MM.1S (cell line): Measurements from ENCODE around the gene CACNA1H.

ENCODE experiments used
- EZH2 ChIP-seq: fragments of 300-600 bp; sonication (generic); optimal IDR thresholded peaks from 2 replicates; pipeline ENCODE3; 2017; ENCODE audit warnings: low read depth, mild to moderate bottlenecking, antibody characterized with exemption, low read length, mixed read lengths
- EZH2phosphoT487 ChIP-seq: fragments of 300-600 bp; sonication (generic); IDR thresholded peaks from 2 replicates; pipeline ENCODE4 v1.6.1; 2018; ENCODE audit warnings: antibody characterized with exemption, low read length
- TF ChIP-seq, protein P1 (sequence below): fragments of 300-600 bp; sonication (generic); IDR thresholded peaks from 2 replicates; pipeline ENCODE4 v1.5.1; 2016; ENCODE audit warnings: antibody characterized with exemption, low read length, mixed read lengths

DNA sequence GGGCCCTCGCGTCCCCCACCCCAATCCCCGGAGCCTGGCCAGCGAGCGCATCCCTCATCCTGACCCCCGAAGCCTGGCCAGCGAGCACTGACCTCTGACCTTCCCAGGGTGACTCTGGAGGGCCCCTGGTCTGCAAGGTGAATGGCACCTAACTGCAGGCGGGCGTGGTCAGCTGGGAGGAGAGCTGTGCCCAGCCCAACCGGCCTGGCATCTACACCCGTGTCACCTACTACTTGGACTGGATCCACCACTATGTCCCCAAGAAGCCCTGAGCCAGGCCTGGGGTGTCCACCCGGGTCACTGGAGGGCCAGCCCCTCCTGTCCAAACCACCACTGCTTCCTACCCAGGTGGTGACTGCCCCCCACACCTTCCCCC, 105.3 kb downstream of the CACNA1H start:
- TF ChIP-seq, protein P1, sequence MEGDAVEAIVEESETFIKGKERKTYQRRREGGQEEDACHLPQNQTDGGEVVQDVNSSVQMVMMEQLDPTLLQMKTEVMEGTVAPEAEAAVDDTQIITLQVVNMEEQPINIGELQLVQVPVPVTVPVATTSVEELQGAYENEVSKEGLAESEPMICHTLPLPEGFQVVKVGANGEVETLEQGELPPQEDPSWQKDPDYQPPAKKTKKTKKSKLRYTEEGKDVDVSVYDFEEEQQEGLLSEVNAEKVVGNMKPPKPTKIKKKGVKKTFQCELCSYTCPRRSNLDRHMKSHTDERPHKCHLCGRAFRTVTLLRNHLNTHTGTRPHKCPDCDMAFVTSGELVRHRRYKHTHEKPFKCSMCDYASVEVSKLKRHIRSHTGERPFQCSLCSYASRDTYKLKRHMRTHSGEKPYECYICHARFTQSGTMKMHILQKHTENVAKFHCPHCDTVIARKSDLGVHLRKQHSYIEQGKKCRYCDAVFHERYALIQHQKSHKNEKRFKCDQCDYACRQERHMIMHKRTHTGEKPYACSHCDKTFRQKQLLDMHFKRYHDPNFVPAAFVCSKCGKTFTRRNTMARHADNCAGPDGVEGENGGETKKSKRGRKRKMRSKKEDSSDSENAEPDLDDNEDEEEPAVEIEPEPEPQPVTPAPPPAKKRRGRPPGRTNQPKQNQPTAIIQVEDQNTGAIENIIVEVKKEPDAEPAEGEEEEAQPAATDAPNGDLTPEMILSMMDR, result no peak
- TF ChIP-seq EZH2, result no peak
- no peak for TF ChIP-seq EZH2phosphoT487
